ENCODE results near the gene PPM1A. TPM values are rescaled to one million over a fixed set of nuclear protein-coding genes. Genes with fewer than 3 reads are reported as not detected.

PPM1A gene
- total RNA-seq, 2 donors from 2014 or later: 37.4 to 58.3 TPM

GRCh38 chr14:60220917-60221316, 28.1 kb upstream of the PPM1A start:
- H3K36me3 ChIP-seq: no peaks in the 10 kb centered on the region
- ATAC-seq (ENCODE audit: insufficient number of reproducible peaks, low FRiP score, low read depth) (no peak), DNase-seq (ENCODE audit: low spot score) (no peak)
- TF ChIP-seq, protein P1, sequence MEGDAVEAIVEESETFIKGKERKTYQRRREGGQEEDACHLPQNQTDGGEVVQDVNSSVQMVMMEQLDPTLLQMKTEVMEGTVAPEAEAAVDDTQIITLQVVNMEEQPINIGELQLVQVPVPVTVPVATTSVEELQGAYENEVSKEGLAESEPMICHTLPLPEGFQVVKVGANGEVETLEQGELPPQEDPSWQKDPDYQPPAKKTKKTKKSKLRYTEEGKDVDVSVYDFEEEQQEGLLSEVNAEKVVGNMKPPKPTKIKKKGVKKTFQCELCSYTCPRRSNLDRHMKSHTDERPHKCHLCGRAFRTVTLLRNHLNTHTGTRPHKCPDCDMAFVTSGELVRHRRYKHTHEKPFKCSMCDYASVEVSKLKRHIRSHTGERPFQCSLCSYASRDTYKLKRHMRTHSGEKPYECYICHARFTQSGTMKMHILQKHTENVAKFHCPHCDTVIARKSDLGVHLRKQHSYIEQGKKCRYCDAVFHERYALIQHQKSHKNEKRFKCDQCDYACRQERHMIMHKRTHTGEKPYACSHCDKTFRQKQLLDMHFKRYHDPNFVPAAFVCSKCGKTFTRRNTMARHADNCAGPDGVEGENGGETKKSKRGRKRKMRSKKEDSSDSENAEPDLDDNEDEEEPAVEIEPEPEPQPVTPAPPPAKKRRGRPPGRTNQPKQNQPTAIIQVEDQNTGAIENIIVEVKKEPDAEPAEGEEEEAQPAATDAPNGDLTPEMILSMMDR (IDR thresholded peaks at IDR 0.05): no peak
- no peak overlapping the region for H3K4me3 ChIP-seq
- H3K9me3 ChIP-seq: no peaks in the 10 kb centered on the region
- H3K27me3 ChIP-seq (replicated peaks; ENCODE audit: insufficient read depth): no peaks in the 10 kb centered on the region
- no peak overlapping the region for H3K27ac ChIP-seq
- H3K4me1 ChIP-seq (ENCODE audit: control insufficient read depth in 1 of 2, low read depth in 2 of 2): peaks cover 0 to 10% of the 10 kb centered on the region in 2 donors

GRCh38 chr14:60221457-60221856, 27.6 kb upstream of the PPM1A start:
- peaks cover 0 to 10% of the 10 kb centered on the region in 2 donors for H3K4me1 ChIP-seq (ENCODE audit: control insufficient read depth in 1 of 2, low read depth in 2 of 2)

DNA sequence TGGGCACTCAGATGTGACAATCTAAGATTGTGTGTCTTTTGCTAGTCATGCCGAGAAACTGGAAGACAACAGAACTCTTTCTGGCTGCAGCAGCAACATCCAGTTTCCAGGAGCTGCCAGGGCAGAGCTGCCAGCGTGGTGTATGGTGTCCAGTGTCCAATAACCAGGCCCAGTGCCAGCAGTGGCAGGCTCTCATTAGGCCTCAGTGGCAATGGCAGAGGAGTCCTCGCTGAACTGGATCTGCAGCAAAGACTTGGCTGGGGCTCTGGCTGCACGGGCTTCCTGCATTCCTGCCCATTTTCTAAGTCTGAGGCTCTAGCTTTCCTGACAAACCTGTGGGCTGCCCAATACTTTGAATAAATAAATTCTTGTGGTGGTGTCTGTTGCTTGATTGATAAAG, 26.2 kb upstream of the PPM1A start:
- Histone ChIP-seq H3K36me3 (no peaks in the 10 kb centered on the region), H3K4me1 (ENCODE audit: control insufficient read depth in 1 of 2, low read depth in 2 of 2) (peaks cover 0 to under 1% of the 10 kb centered on the region in 2 donors), H3K4me3 (no peak overlapping the region), H3K27me3 (replicated peaks; ENCODE audit: insufficient read depth) (no peaks in the 10 kb centered on the region), H3K27ac (no peak overlapping the region), H3K9me3 (no peaks in the 10 kb centered on the region)
- no peak for ATAC-seq (ENCODE audit: insufficient number of reproducible peaks, low FRiP score, low read depth)
- no peak for DNase-seq (ENCODE audit: low spot score)
- TF ChIP-seq, protein P1 (IDR thresholded peaks at IDR 0.05): no peak

More at GRCh38 chr14:60221457-60221856, 27.6 kb upstream of the PPM1A start:
- Histone ChIP-seq H3K9me3 (no peaks in the 10 kb centered on the region), H3K27me3 (replicated peaks; ENCODE audit: insufficient read depth) (no peaks in the 10 kb centered on the region), H3K36me3 (no peaks in the 10 kb centered on the region), H3K4me3 (no peak overlapping the region), H3K27ac (no peak overlapping the region)
- TF ChIP-seq, protein P1 (IDR thresholded peaks at IDR 0.05): no peak
- DNase-seq (ENCODE audit: low spot score) (no peak), ATAC-seq (ENCODE audit: insufficient number of reproducible peaks, low FRiP score, low read depth) (no peak)

GRCh38 chr14:60225265-60225664, 23.8 kb upstream of the PPM1A start:
- Histone ChIP-seq H3K36me3 (no peaks in the 10 kb centered on the region), H3K4me1 (ENCODE audit: control insufficient read depth in 1 of 2, low read depth in 2 of 2) (no peaks in the 10 kb centered on the region), H3K27ac (no peak overlapping the region), H3K27me3 (replicated peaks; ENCODE audit: insufficient read depth) (no peaks in the 10 kb centered on the region), H3K9me3 (no peaks in the 10 kb centered on the region), H3K4me3 (no peak overlapping the region)
- TF ChIP-seq, protein P1 (IDR thresholded peaks at IDR 0.05): no peak
- DNase-seq (ENCODE audit: low spot score): no peak
- ATAC-seq (ENCODE audit: insufficient number of reproducible peaks, low FRiP score, low read depth): no peak

DNA sequence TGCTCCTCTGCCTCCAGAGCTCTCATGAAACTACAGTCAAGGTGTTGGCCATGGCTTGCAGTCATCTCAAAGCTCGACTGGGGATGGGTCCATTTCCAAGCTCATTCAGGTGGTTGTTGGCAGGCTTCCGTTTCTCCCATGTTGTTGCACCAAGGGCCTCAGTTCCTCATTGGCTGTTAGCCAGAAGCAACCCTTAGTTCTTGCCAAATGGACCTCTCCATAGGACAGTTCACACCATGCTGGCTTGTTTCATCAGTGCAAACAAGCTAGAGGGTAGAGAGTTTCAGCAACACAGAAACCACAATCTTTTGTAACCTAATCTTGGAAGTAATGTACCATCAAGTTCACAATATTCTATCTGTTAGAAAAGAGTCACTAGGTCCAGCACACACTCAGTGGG, 22.7 kb upstream of the PPM1A start:
- Histone ChIP-seq H3K4me3 (no peak overlapping the region), H3K9me3 (no peaks in the 10 kb centered on the region), H3K36me3 (no peaks in the 10 kb centered on the region), H3K27ac (no peak overlapping the region), H3K27me3 (replicated peaks; ENCODE audit: insufficient read depth) (no peaks in the 10 kb centered on the region), H3K4me1 (ENCODE audit: control insufficient read depth in 1 of 2, low read depth in 2 of 2) (no peaks in the 10 kb centered on the region)
- DNase-seq (ENCODE audit: low spot score) (no peak), ATAC-seq (ENCODE audit: insufficient number of reproducible peaks, low FRiP score, low read depth) (no peak)
- TF ChIP-seq, protein P1 (IDR thresholded peaks at IDR 0.05): no peak
